Endodermal cell (in vitro differentiated cells): ENCODE results near the gene LPP. TPM values are rescaled to one million over a fixed set of nuclear protein-coding genes. Genes with fewer than 3 reads are reported as not detected.

ENCODE experiments used
- DNase-seq: peaks from one replicate; pipeline ENCODE4 v3.0.0-alpha.2; 2017
- H3K27ac ChIP-seq: 2 replicates; pipeline ENCODE4 v1.5.1; 2013; ENCODE audit warnings: mild to moderate bottlenecking, low read depth, low read length, moderate library complexity
- H3K27me3 ChIP-seq: 2 replicates; pipeline ENCODE4 v1.6.1; 2013; ENCODE audit warnings: mild to moderate bottlenecking, low read length, moderate library complexity; ENCODE audit not compliant: insufficient read depth, control insufficient read depth, poor library complexity, severe bottlenecking
- H3K36me3 ChIP-seq: 2 replicates; pipeline ENCODE4 v1.7.0; 2013; ENCODE audit warnings: mild to moderate bottlenecking, low read length, moderate library complexity; ENCODE audit not compliant: control insufficient read depth, insufficient read depth
- H3K4me1 ChIP-seq: one replicate; pipeline ENCODE4 v1.7.0; 2013; ENCODE audit warnings: low read length; ENCODE audit not compliant: control insufficient read depth, insufficient read depth
- H3K4me3 ChIP-seq: 2 replicates; pipeline ENCODE4 v1.5.1; 2013; ENCODE audit warnings: mild to moderate bottlenecking, low read length, moderate library complexity
- H3K9ac ChIP-seq: 2 replicates; pipeline ENCODE4 v1.6.1; 2013; ENCODE audit warnings: mild to moderate bottlenecking, low read length, moderate library complexity; ENCODE audit not compliant: poor library complexity, severe bottlenecking; ENCODE audit errors: extremely low read depth
- H3K9me3 ChIP-seq: 2 replicates; pipeline ENCODE4 v1.6.1; 2013; ENCODE audit warnings: mild to moderate bottlenecking, low read length, moderate library complexity; ENCODE audit not compliant: control insufficient read depth
- H3K27ac Mint-ChIP-seq: 2 replicates; pipeline ENCODE4 v1.8.0; 2020; ENCODE audit warnings: mixed read lengths
- H3K27me3 Mint-ChIP-seq: 2 replicates; pipeline ENCODE4 v1.8.0; 2021; ENCODE audit warnings: mild to moderate bottlenecking, mixed read lengths; ENCODE audit not compliant: insufficient read depth
- H3K36me3 Mint-ChIP-seq: 2 replicates; pipeline ENCODE4 v1.8.0; 2020; ENCODE audit warnings: low read depth, mixed read lengths
- H3K4me1 Mint-ChIP-seq: 2 replicates; pipeline ENCODE4 v1.8.0; 2020; ENCODE audit warnings: mixed read lengths
- H3K4me3 Mint-ChIP-seq: 2 replicates; pipeline ENCODE4 v1.8.0; 2020; ENCODE audit warnings: mild to moderate bottlenecking, moderate library complexity, mixed read lengths
- H3K9me3 Mint-ChIP-seq: 2 replicates; pipeline ENCODE4 v1.8.0; 2020; ENCODE audit warnings: mild to moderate bottlenecking, mixed read lengths
- CTCF ChIP-seq: fragments of 200-600 bp; sonication (generic); conservative IDR thresholded peaks from 2 replicates; pipeline ENCODE4 v1.5.0; 2021; ENCODE audit warnings: antibody characterized with exemption, mild to moderate bottlenecking
- WGBS, 2 experiments: methylation state at CpG; one replicate each; pipeline versions ENCODE4 v1.1.5 to v1.1.7; 2013; ENCODE audit warnings: missing lambda C conversion rate in 2 of 2, mixed read lengths in 1 of 2; ENCODE audit not compliant: insufficient coverage in 1 of 2, insufficient read length in 1 of 2; 5-methylcytosine and 5-hydroxymethylcytosine counted together
- total RNA-seq, 2 donors: library from RNA; stranded (reverse); fragmentation: NEBNext Ultra II Directional in 1 of 2; extraction: Animal tissue kit (Norgen Biotek cat#: 25700) in 1 of 2; gene quantifications; 2 replicates in 1 of 2; 3 replicates in 1 of 2; pipeline ENCODE4 v1.2.1, GENCODE V29; 2021

LPP gene
- total RNA-seq, 2 donors from 2014 or later, result 78.0 to 105 TPM

GRCh38 chr3:188198760-188199327 is 44.9 kb downstream of the LPP start:
- no peak for TF ChIP-seq CTCF
- Histone ChIP-seq H3K27me3 (no peaks in the 10 kb centered on the region), H3K9me3 (no peaks in the 10 kb centered on the region), H3K4me3 (no peak overlapping the region), H3K9ac (no peak overlapping the region), H3K27ac (no peak overlapping the region), H3K4me1 (no peaks in the 10 kb centered on the region), H3K36me3 (peaks cover 20% of the 10 kb centered on the region)
- DNase-seq, result peak; percentile 32
- 93 to 96% methylated on average over 7 to 9 of the region's 9 CpGs for whole genome bisulfite sequencing, 2 experiments
- no peak overlapping the region for H3K27ac Mint-ChIP-seq
- peaks cover 15% of the 10 kb centered on the region for H3K4me1 Mint-ChIP-seq
- no peaks in the 10 kb centered on the region for H3K9me3 Mint-ChIP-seq
- no peak overlapping the region for H3K4me3 Mint-ChIP-seq
- no peaks in the 10 kb centered on the region for H3K36me3 Mint-ChIP-seq
- no peaks in the 10 kb centered on the region for H3K27me3 Mint-ChIP-seq

GRCh38 chr3:188199386-188199785 is 45.4 kb downstream of the LPP start:
- peaks cover 18% of the 10 kb centered on the region for H3K36me3 ChIP-seq
- H3K27ac Mint-ChIP-seq, result no peak overlapping the region
- no peak for TF ChIP-seq CTCF

GRCh38 chr3:188200481-188200880 is 46.5 kb downstream of the LPP start:
- Histone ChIP-seq H3K36me3 (peaks cover 18% of the 10 kb centered on the region), H3K27ac (no peak overlapping the region), H3K4me3 (no peak overlapping the region), H3K9ac (no peak overlapping the region), H3K27me3 (no peaks in the 10 kb centered on the region), H3K9me3 (no peaks in the 10 kb centered on the region), H3K4me1 (no peaks in the 10 kb centered on the region)
- 95% methylated on average over 2 of the region's 2 CpGs; no CpG with 5 or more reads in 1 of the 2 experiments for WGBS, 2 experiments
- no peak for TF ChIP-seq CTCF
- no peaks in the 10 kb centered on the region for H3K36me3 Mint-ChIP-seq
- no peaks in the 10 kb centered on the region for H3K27me3 Mint-ChIP-seq
- peaks cover 11% of the 10 kb centered on the region for H3K4me1 Mint-ChIP-seq
- no peak overlapping the region for H3K27ac Mint-ChIP-seq
- H3K9me3 Mint-ChIP-seq, result no peaks in the 10 kb centered on the region
- DNase-seq, result no peak
- no peak overlapping the region for H3K4me3 Mint-ChIP-seq

More at GRCh38 chr3:188199386-188199785, 45.4 kb downstream of the LPP start:
- no peak for DNase-seq
- no peaks in the 10 kb centered on the region for H3K27me3 Mint-ChIP-seq
- no peaks in the 10 kb centered on the region for H3K9me3 Mint-ChIP-seq
- no peaks in the 10 kb centered on the region for H3K36me3 Mint-ChIP-seq
- Histone ChIP-seq H3K27ac (no peak overlapping the region), H3K9ac (no peak overlapping the region), H3K27me3 (no peaks in the 10 kb centered on the region), H3K4me3 (no peak overlapping the region), H3K4me1 (no peaks in the 10 kb centered on the region), H3K9me3 (no peaks in the 10 kb centered on the region)
- H3K4me3 Mint-ChIP-seq, result no peak overlapping the region
- H3K4me1 Mint-ChIP-seq, result peaks cover 11% of the 10 kb centered on the region
- 93 to 98% methylated on average over 7 to 8 of the region's 8 CpGs for WGBS, 2 experiments
